Heart right ventricle (tissue), 16 donors: Measurements from ENCODE around the gene NR2F1-AS1. TPM values are rescaled to one million over a fixed set of nuclear protein-coding genes. Genes with fewer than 3 reads are reported as not detected.

ENCODE experiments used
- ATAC-seq, 8 donors: fragments of 200-7000 bp; cut with Tn5 transposase; one replicate each; pipeline ENCODE4 v1.9.1; 2020; ENCODE audit warnings: mild to moderate bottlenecking in 8 of 8, moderate library complexity in 8 of 8, moderate number of reproducible peaks in 1 of 8
- DNase-seq, 2 donors: peaks; one replicate each; pipeline ENCODE4 v3.0.0-alpha.2; 2020
- H3K27ac ChIP-seq, 10 donors: fragments of 200-600 bp; sonication (generic) in 2 of 10; one replicate each; pipeline versions ENCODE4 v1.5.0 to v1.8.0; 2020 to 2022; ENCODE audit warnings: mild to moderate bottlenecking in 3 of 10
- H3K27me3 ChIP-seq, 7 donors: fragments of 200-600 bp; one replicate each; pipeline ENCODE4 v1.8.0; 2021 to 2022; ENCODE audit warnings: mild to moderate bottlenecking in 2 of 7
- H3K36me3 ChIP-seq, 9 donors: fragments of 200-600 bp; sonication (generic) in 1 of 9; one replicate each; pipeline versions ENCODE4 v1.5.0 to v1.8.0; 2020 to 2022; ENCODE audit warnings: mild to moderate bottlenecking in 2 of 9
- H3K4me1 ChIP-seq, 9 donors: fragments of 200-600 bp; sonication (generic) in 1 of 9; one replicate each; pipeline versions ENCODE4 v1.5.0 to v1.8.0; 2020 to 2022; ENCODE audit warnings: mild to moderate bottlenecking in 4 of 9
- H3K4me3 ChIP-seq, 10 donors: fragments of 200-600 bp; sonication (generic) in 2 of 10; one replicate each; pipeline versions ENCODE4 v1.5.0 to v1.8.0; 2020 to 2022; ENCODE audit warnings: mild to moderate bottlenecking in 7 of 10, moderate library complexity in 2 of 10
- H3K9me3 ChIP-seq, 11 donors: fragments of 200-600 bp in 10 of 11; sonication (generic) in 2 of 11; one replicate each; pipeline versions ENCODE4 v1.5.0 to v1.8.0; 2013 to 2022; ENCODE audit warnings: mild to moderate bottlenecking in 2 of 11, control low read depth in 1 of 11, moderate library complexity in 1 of 11
- WGBS, 2 donors: extraction: QIAGEN DNeasy Blood & Tissue Kit; methylation state at CpG; one replicate each; pipeline ENCODE4 v1.1.7; 2013; ENCODE audit warnings: inconsistent platforms in 1 of 2; 5-methylcytosine and 5-hydroxymethylcytosine counted together
- intact Hi-C, 10 donors: fragments of 100-400 bp; cut with DNase I; formaldehyde crosslinking; loops; one replicate each; pipeline versions ENCODE4 v1.11.1 to v1.14.2; 2022
- polyA plus RNA-seq, 2 donors: library from polyadenylated mRNA; stranded (reverse); fragments of 200-250 nt; gene quantifications; one replicate each; pipeline ENCODE4 v1.2.3, GENCODE V29; 2013
- total RNA-seq, 10 donors: library from RNA; stranded (reverse); fragmentation: NEBNext Ultra II Directional in 3 of 10; extraction: Animal tissue kit (Norgen Biotek cat#: 25700) in 3 of 10; gene quantifications; one replicate each; pipeline versions ENCODE4 v1.2.1 to v1.2.4, GENCODE V29; 2021 to 2023
- TF ChIP-seq, protein P1 (sequence below), 9 donors: fragments of 200-600 bp; sonication (generic) in 2 of 9; IDR thresholded peaks; one replicate each; pipeline versions ENCODE4 v1.5.0 to v1.8.0; 2021 to 2022; ENCODE audit warnings: antibody characterized with exemption in 9 of 9, mild to moderate bottlenecking in 5 of 9, moderate library complexity in 1 of 9
- donor health status: Arrhythmogenic right ventricular cardiomyopathy.
- donor health status: ischemic (EF 13 %, LVEDD 7.1; RV severe dilation, severe dysfunction).
- donor health status: healthy with polysubstance abuse.
- donor health status: DM: no; HTN: yes; CAD: no.
- donor health status: DM: no; HTN: no; CAD: no.
- donor health status: ischemic (EF 25% LVEDD 6.9; RV normal size, moderate dysfunction).
- donor health status: ischemic (EF 25% LVEDD 5.7; RV mildly dilated, moderate dysfunction).
- donor health status: healthy.
- donor health status: DM: yes; HTN: yes; CAD: no.
- donor health status: Ischemic cardiomyopathy.
- donor health status: ischemic (EF 35%, LVEDD 5.7; RV mildly dilated, moderate dysfunction).
- donor health status: nonischemic (EF 11% LVEDD 7.7; RV severe dilation, severe dysfunction).
- donor health status: DM: yes; HTN: yes; CAD: no.
- donor health status: PGD.
- donor health status: ischemic (EF 29% LVEDD 5.4; RV normal size, mild dysfunction).
- donor health status: nonischemic (EF 23%, LVEDD 6.1; RV moderate dilation, normal function).

NR2F1-AS1 gene
- total and polyA plus RNA-seq, 12 donors: 0.41 to 2.9 (median 0.59) TPM; not detected in 1

DNA sequence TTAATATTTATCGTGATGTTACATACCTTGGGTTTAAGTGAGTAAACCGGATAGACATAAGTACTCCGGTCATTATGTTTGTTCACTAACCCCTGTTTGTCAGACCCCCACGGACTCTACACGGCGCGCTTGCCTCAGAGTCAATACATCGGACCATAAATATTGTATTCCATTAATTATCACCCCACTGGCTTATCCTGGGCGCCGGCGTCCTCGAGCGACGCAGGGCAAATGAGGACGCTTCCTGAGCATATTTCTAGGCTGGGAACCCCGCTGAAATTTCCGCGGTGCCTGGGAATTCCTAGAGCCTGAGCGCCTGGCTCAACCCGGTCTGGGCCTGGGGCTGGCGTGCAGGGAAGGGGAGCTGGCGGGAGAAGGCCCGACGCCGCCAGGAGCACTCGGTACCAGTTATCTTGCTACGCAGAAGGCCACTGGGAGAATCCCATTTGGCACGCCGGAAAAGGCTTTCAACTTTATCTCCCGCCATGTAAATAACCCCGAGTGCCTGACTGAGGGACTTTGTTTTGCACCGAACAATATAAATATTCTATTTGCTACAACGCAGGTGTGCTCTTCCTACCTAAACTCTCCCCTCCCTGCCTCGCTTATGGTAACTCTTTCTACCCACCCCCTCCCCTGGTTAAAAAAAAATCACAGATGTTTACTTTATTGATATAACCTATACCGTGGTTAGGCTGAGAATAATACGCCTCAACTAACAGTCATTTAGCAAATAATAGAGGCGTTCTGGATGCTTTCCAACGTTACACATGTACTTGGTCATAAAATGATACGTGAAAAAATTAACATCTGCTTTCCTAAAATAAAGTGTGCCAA lies 21.4 kb upstream of the NR2F1-AS1 start:
- H3K4me1 ChIP-seq: peaks cover 0 to 12% (median 7%) of the 10 kb centered on the region in 9 donors
- 14 to 27% methylated on average over 39 of the region's 39 CpGs for whole genome bisulfite sequencing, 2 donors
- no peak overlapping the region for H3K4me3 ChIP-seq
- H3K27ac ChIP-seq: no peak overlapping the region
- no peak for DNase-seq
- H3K27me3 ChIP-seq: peaks cover 30 to 100% (median 100%) of the 10 kb centered on the region in 7 donors
- ATAC-seq: no peak
- TF ChIP-seq, protein P1, sequence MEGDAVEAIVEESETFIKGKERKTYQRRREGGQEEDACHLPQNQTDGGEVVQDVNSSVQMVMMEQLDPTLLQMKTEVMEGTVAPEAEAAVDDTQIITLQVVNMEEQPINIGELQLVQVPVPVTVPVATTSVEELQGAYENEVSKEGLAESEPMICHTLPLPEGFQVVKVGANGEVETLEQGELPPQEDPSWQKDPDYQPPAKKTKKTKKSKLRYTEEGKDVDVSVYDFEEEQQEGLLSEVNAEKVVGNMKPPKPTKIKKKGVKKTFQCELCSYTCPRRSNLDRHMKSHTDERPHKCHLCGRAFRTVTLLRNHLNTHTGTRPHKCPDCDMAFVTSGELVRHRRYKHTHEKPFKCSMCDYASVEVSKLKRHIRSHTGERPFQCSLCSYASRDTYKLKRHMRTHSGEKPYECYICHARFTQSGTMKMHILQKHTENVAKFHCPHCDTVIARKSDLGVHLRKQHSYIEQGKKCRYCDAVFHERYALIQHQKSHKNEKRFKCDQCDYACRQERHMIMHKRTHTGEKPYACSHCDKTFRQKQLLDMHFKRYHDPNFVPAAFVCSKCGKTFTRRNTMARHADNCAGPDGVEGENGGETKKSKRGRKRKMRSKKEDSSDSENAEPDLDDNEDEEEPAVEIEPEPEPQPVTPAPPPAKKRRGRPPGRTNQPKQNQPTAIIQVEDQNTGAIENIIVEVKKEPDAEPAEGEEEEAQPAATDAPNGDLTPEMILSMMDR (IDR thresholded peaks at IDR 0.05): no peak
- no peaks in the 10 kb centered on the region for H3K9me3 ChIP-seq
- H3K36me3 ChIP-seq: no peaks in the 10 kb centered on the region
- intact Hi-C loops: loop anchor here in 4 of 10 donors (5.0 to 10.0 kb wide), 4 partner anchors 192 to 302 kb away; no protein-coding TSS in a partner anchor

GRCh38 chr5:93601802-93602155 lies 20.8 kb upstream of the NR2F1-AS1 start:
- peaks cover 37 to 100% (median 100%) of the 10 kb centered on the region in 7 donors for H3K27me3 ChIP-seq

DNA sequence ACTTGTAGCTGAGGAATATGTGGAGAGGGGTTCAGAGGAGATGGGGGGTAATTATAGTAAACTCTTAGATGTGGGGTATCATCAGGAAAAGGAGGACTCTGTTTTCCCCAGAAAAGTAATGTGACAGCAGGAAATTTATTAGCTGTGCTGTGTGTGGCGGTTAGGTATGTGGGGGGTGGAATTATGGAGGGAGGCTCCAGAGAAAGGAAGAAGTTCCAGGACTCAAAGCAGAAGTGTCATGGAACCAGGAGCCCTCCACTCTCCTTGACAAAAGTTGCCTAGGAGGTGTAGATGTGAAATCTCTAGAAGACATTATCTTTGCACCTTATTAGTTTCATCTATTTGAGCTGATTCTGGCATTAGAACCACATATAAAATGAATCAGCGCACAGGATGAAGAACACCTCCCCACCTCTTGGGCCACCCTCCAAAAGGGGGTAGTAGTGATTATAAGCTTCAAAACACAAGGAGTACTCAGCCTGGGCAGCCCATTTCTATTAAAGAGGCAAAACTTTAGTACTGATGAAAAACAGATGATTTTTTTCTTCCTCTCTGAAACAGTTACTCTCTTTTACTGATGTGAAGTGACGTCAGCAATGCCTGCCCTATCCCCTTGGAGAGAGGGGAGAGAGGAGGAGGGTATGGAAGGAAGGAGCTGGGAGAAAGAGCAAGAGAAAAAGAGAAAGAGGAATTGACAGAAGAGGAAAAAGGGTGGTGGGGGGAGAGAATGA lies 20.2 kb upstream of the NR2F1-AS1 start:
- Histone ChIP-seq H3K27ac (no peak overlapping the region), H3K9me3 (no peaks in the 10 kb centered on the region), H3K27me3 (peaks cover 40 to 100% (median 100%) of the 10 kb centered on the region in 7 donors), H3K4me3 (no peak overlapping the region), H3K36me3 (no peaks in the 10 kb centered on the region), H3K4me1 (peaks cover 0 to 18% (median 8%) of the 10 kb centered on the region in 9 donors)
- DNase-seq (no peak), ATAC-seq (no peak)
- TF ChIP-seq, protein P1 (IDR thresholded peaks at IDR 0.05): no peak
- WGBS, 2 donors: 38 to 45% methylated on average over 3 of the region's 3 CpGs
- intact Hi-C loops: loop anchor here in 4 of 10 donors (5.0 to 10.0 kb wide), 4 partner anchors 194 to 304 kb away; no protein-coding TSS in a partner anchor

More at GRCh38 chr5:93601802-93602155, 20.8 kb upstream of the NR2F1-AS1 start:
- 16 to 38% methylated on average over 9 of the region's 9 CpGs for WGBS, 2 donors
- Histone ChIP-seq H3K4me1 (peaks cover 0 to 12% (median 8%) of the 10 kb centered on the region in 9 donors), H3K4me3 (no peak overlapping the region), H3K9me3 (no peaks in the 10 kb centered on the region), H3K36me3 (no peaks in the 10 kb centered on the region), H3K27ac (no peak overlapping the region)
- DNase-seq (no peak), ATAC-seq (no peak)
- intact Hi-C loops: loop anchor here in 4 of 10 donors (5.0 to 10.0 kb wide), 4 partner anchors 193 to 303 kb away; no protein-coding TSS in a partner anchor
- TF ChIP-seq, protein P1 (IDR thresholded peaks at IDR 0.05): no peak

DNA sequence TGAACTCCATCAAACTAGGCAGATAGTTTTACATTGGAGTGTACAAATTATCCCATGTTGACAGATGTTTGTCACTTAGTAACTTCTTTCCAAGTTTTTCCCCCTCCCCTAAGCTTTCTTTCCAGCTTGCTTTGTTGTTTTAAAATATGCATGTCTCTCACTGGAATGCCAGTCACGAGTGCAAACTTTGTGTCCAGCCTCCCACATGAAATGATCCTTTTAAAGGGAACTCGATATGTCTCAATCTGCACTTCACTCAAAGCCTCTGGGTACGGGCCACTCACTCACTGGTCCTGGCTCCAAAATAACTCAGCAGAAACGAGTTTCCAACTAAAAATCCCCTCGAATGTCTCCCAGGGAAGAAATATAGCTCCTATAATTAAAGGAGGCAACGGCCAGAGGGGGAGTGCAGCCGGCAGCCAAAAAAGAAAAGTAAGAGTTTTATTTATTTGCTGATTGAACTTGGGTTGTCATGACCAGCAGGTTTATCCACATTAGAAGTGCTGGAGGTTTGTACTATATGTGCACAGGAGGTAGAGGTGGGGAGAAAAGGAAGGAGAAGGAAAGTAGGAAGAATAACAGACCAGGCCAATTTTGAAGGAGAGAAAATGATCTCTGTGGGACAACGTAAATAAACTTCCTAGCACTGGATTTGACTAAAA lies 19.5 kb upstream of the NR2F1-AS1 start:
- Histone ChIP-seq H3K9me3 (no peaks in the 10 kb centered on the region), H3K4me3 (no peak overlapping the region), H3K27ac (no peak overlapping the region), H3K27me3 (peaks cover 46 to 100% (median 100%) of the 10 kb centered on the region in 7 donors), H3K4me1 (peaks cover 0 to 18% (median 8%) of the 10 kb centered on the region in 9 donors), H3K36me3 (no peaks in the 10 kb centered on the region)
- no peak for DNase-seq
- no peak for ATAC-seq
- TF ChIP-seq, protein P1 (IDR thresholded peaks at IDR 0.05): no peak
- WGBS, 2 donors: 16 to 31% methylated on average over 8 of the region's 8 CpGs
- intact Hi-C loops: loop anchor here in 4 of 10 donors (5.0 to 10.0 kb wide), 4 partner anchors 194 to 304 kb away; no protein-coding TSS in a partner anchor
